GM12878 (cell line): ENCODE measurements around the gene CATSPER4. TPM values are rescaled to one million over a fixed set of nuclear protein-coding genes. Genes with fewer than 3 reads are reported as not detected.
A peak's percentile ranks its signal among the peaks of the same experiment; 100 is the strongest.

Experiments
- ATF3 ChIP-seq: IDR thresholded peaks from 2 replicates; pipeline ENCODE4 v1.6.1; 2011; ENCODE audit warnings: low read depth, mild to moderate bottlenecking, low read length, moderate library complexity, borderline replicate concordance; ENCODE audit errors: extremely low read depth
- BMI1 ChIP-seq: fragments of 450-650 bp; IDR thresholded peaks from 2 replicates; pipeline ENCODE4 v1.6.1; 2016; ENCODE audit warnings: mild to moderate bottlenecking, moderate library complexity, borderline replicate concordance
- CEBPB ChIP-seq, 2 experiments: fragments of 150-350 bp in 1 of 2; IDR thresholded peaks; 2 replicates each; pipeline ENCODE4 v1.6.1; 2012 to 2014; ENCODE audit warnings: low read depth in 2 of 2, low read length in 2 of 2, borderline replicate concordance in 1 of 2, inconsistent platforms in 1 of 2
- FOXK2 ChIP-seq: fragments of 450-650 bp; IDR thresholded peaks from 2 replicates; pipeline ENCODE4 v1.6.1; 2017; ENCODE audit warnings: mild to moderate bottlenecking, moderate library complexity
- HCFC1 ChIP-seq: fragments of 150-350 bp; IDR thresholded peaks from 2 replicates; pipeline ENCODE4 v1.6.1; 2014; ENCODE audit warnings: low read length
- JUNB ChIP-seq: IDR thresholded peaks from 2 replicates; pipeline ENCODE4 v1.6.1; 2016; ENCODE audit warnings: antibody characterized with exemption, mild to moderate bottlenecking
- MEF2A ChIP-seq: IDR thresholded peaks from 2 replicates; pipeline ENCODE4 v1.6.1; 2011; ENCODE audit warnings: low read depth, mild to moderate bottlenecking, low read length, moderate library complexity; ENCODE audit not compliant: insufficient read depth
- MXI1 ChIP-seq: fragments of 150-350 bp; IDR thresholded peaks from 2 replicates; pipeline ENCODE4 v1.6.1; 2011; ENCODE audit warnings: low read depth, mild to moderate bottlenecking, inconsistent platforms, low read length, improper control_type of control experiment
- NFIC ChIP-seq: IDR thresholded peaks from 2 replicates; pipeline ENCODE4 v1.6.1; 2012; ENCODE audit warnings: low read depth, mild to moderate bottlenecking, inconsistent platforms, low read length, moderate library complexity
- NFYA ChIP-seq: IDR thresholded peaks from 2 replicates; pipeline ENCODE4 v1.6.1; 2011; ENCODE audit warnings: low read depth, mild to moderate bottlenecking, low read length, improper control_type of control experiment, borderline replicate concordance
- NRF1 ChIP-seq: conservative IDR thresholded peaks from 2 replicates; pipeline ENCODE4 v1.6.1; 2011; ENCODE audit warnings: mild to moderate bottlenecking, low read depth, low read length, improper control_type of control experiment
- PAX8 ChIP-seq: fragments of 450-650 bp; IDR thresholded peaks from 2 replicates; pipeline ENCODE4 v1.6.1; 2017; ENCODE audit warnings: mild to moderate bottlenecking, moderate library complexity
- RAD51 ChIP-seq: fragments of 450-650 bp; IDR thresholded peaks from 2 replicates; pipeline ENCODE4 v1.6.1; 2016; ENCODE audit warnings: moderate library complexity, mild to moderate bottlenecking, inconsistent platforms
- RELA ChIP-seq: fragments of 450-650 bp; IDR thresholded peaks from 2 replicates; pipeline ENCODE4 v1.8.0; 2014; ENCODE audit warnings: borderline replicate concordance; ENCODE audit not compliant: partially characterized antibody
- SKIL ChIP-seq: fragments of 450-650 bp; IDR thresholded peaks from 2 replicates; pipeline ENCODE4 v1.6.1; 2017; ENCODE audit warnings: mild to moderate bottlenecking, low read depth, inconsistent platforms; ENCODE audit not compliant: poor library complexity, severe bottlenecking
- SMAD1 ChIP-seq: fragments of 450-650 bp; IDR thresholded peaks from 2 replicates; pipeline ENCODE4 v1.6.1; 2018; ENCODE audit warnings: mild to moderate bottlenecking, low read depth; ENCODE audit not compliant: partially characterized antibody
- TBL1XR1 ChIP-seq: IDR thresholded peaks from 2 replicates; pipeline ENCODE4 v1.6.1; 2012; ENCODE audit warnings: low read depth, low read length, improper control_type of control experiment
- TCF3 ChIP-seq: IDR thresholded peaks from 2 replicates; pipeline ENCODE4 v1.6.1; 2012; ENCODE audit warnings: low read depth, mild to moderate bottlenecking, low read length, borderline replicate concordance; ENCODE audit not compliant: insufficient read depth
- YY1 ChIP-seq: IDR thresholded peaks from 2 replicates; pipeline ENCODE4 v1.6.1; 2011; ENCODE audit warnings: low read depth, mild to moderate bottlenecking, low read length
- ZBTB33 ChIP-seq: fragments of 450-650 bp; IDR thresholded peaks from 2 replicates; pipeline ENCODE4 v1.6.1; 2017; ENCODE audit warnings: mild to moderate bottlenecking
- ZSCAN29 ChIP-seq: fragments of 450-650 bp; IDR thresholded peaks from 2 replicates; pipeline ENCODE4 v1.6.1; 2017; ENCODE audit warnings: mild to moderate bottlenecking, moderate library complexity
- polyA plus RNA-seq, 11 experiments: library from polyadenylated mRNA; depleted of rRNA in 4 of 11; unstranded in 6 of 11; stranded (reverse) in 5 of 11; fragments of >200 nt; fragmentation: Nextera tagmentation in 4 of 11; fragmentation: Illumina TruSeq in 1 of 11; extraction: Ambion mirVana in 4 of 11; extraction: Trizol in 1 of 11; gene quantifications; 1 replicate in 1 of 11; 2 replicates in 10 of 11; pipeline versions ENCODE4 v1.2.1 to v1.2.3, GENCODE V29; 2011 to 2016; ENCODE audit warnings: inconsistent platforms in 2 of 11, missing spikeins in 2 of 11, low read depth in 1 of 11
- total RNA-seq, 4 experiments: library from RNA; depleted of rRNA in 3 of 4; stranded (reverse); fragments of >200 nt in 3 of 4; fragmentation: Illumina TruSeq in 1 of 4; extraction: Trizol in 1 of 4; gene quantifications; 2 replicates each; pipeline versions ENCODE4 v1.2.1 to v1.2.3, GENCODE V29; 2013 to 2021
- TF ChIP-seq, protein P1 (sequence below): fragments of 450-650 bp; IDR thresholded peaks from 2 replicates; pipeline ENCODE4 v1.6.1; 2016; ENCODE audit warnings: mild to moderate bottlenecking
- TF ChIP-seq, protein P2 (sequence below): fragments of 450-650 bp; IDR thresholded peaks from 2 replicates; pipeline ENCODE4 v1.6.1; 2017; ENCODE audit warnings: borderline replicate concordance

Gene CATSPER4
- total and polyA plus RNA-seq, 10 of the 15 experiments (the other 5 are each of a cell fraction or from before 2014, with no cell fraction given): 0.13 TPM; not detected in 9

DNA sequence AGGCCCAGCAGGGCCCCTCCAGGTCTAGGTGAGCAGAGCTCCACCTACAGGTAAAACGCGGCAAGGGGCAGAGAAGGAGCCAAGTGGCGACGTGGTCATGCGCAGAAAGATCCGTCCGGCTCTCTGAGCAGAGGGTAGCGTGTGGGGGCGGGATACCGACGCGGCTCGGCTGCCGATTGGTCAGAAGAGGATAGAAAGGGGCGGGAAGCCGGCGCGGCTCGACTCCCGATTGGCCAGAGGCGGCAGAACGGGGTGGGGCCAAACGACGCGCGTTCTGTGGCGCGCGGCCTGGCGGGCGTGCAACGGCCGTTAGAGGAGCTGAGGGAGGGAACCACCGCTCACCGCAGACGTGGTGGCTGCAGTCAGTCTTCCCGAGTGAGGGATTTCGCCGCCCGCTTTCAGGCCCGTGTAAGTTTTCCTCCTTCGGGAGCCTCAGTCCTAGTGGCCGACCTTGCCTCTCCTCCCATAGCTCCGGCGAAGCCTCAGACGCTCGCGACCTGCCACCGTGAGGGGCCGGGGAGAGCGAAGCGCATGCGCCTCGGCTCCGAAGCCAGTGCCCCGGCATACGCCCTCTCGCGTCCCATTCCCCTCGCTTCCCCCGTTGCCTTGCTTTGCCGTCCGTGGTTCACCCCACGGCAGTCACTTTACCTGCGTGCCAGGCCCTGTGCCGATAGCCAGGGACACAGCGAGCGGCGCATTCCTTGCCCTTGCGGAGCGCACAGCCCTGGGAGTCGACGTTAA is 43.7 kb downstream of the CATSPER4 start, which contains the start of gene CEP85 (continued):
- no peak for TF ChIP-seq SKIL
- no peak; the same call in none of the 2 replicates for TF ChIP-seq HCFC1
- no peak for TF ChIP-seq ATF3
- TF ChIP-seq ZBTB33: no peak
- TF ChIP-seq MEF2A: no peak
- no peak for TF ChIP-seq RAD51
- TF ChIP-seq YY1: peak; percentile 46
- TF ChIP-seq, protein P1, sequence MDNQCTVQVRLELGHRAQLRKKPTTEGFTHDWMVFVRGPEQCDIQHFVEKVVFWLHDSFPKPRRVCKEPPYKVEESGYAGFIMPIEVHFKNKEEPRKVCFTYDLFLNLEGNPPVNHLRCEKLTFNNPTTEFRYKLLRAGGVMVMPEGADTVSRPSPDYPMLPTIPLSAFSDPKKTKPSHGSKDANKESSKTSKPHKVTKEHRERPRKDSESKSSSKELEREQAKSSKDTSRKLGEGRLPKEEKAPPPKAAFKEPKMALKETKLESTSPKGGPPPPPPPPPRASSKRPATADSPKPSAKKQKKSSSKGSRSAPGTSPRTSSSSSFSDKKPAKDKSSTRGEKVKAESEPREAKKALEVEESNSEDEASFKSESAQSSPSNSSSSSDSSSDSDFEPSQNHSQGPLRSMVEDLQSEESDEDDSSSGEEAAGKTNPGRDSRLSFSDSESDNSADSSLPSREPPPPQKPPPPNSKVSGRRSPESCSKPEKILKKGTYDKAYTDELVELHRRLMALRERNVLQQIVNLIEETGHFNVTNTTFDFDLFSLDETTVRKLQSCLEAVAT: no peak; the same call in 1 of the 2 replicates
- TF ChIP-seq ZSCAN29: no peak
- no peak for TF ChIP-seq SMAD1
- TF ChIP-seq TBL1XR1: no peak
- TF ChIP-seq FOXK2: no peak
- TF ChIP-seq JUNB: no peak
- no peak for TF ChIP-seq TCF3
- no peak for TF ChIP-seq NFYA
- TF ChIP-seq NRF1: peak; percentile 79
- TF ChIP-seq, protein P2, sequence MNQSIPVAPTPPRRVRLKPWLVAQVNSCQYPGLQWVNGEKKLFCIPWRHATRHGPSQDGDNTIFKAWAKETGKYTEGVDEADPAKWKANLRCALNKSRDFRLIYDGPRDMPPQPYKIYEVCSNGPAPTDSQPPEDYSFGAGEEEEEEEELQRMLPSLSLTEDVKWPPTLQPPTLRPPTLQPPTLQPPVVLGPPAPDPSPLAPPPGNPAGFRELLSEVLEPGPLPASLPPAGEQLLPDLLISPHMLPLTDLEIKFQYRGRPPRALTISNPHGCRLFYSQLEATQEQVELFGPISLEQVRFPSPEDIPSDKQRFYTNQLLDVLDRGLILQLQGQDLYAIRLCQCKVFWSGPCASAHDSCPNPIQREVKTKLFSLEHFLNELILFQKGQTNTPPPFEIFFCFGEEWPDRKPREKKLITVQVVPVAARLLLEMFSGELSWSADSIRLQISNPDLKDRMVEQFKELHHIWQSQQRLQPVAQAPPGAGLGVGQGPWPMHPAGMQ: no peak
- no peak; the same call in none of the 2 replicates for TF ChIP-seq MXI1
- TF ChIP-seq CEBPB (IDR thresholded peaks at IDR 0.05; ENCODE audit: borderline replicate concordance in 1 of 2, low read depth in 2 of 2, low read length in 2 of 2): no peak
- peak; percentile 55 for TF ChIP-seq RELA
- TF ChIP-seq PAX8: no peak
- no peak for TF ChIP-seq BMI1
- TF ChIP-seq NFIC: no peak
